Measurements from ENCODE around the gene AARS2.
"Not testable (repeated sequence)": the region's sequence is repeated elsewhere in the genome, so short reads cannot be mapped to it uniquely, and the experiment has no call there.

AARS2 gene

GRCh38 chr6:44312901-44313788 is at the start of gene AARS2:
TSS of gene AARS2 (minus strand) at chr6:44313347. CDS start at chr6:44313323, 24 bp downstream.
- peak within 1 kb of the TSS; percentile 83 for H3K27ac ChIP-seq
- peak; percentile 100 for TF ChIP-seq CTCF (conservative IDR thresholded peaks at IDR 0.05)

- TF ChIP-seq CTCF (conservative IDR thresholded peaks at IDR 0.05) = no peak
- no peak overlapping the region for H3K27ac ChIP-seq
Observed at GRCh38 chr6:44361947-44362346, 48.8 kb upstream of the AARS2 start.

- no peak for TF ChIP-seq CTCF (conservative IDR thresholded peaks at IDR 0.05)
- no peak overlapping the region for H3K27ac ChIP-seq
Observed at GRCh38 chr6:44359973-44360372, 46.8 kb upstream of the AARS2 start.

GRCh38 chr6:44356487-44356886 is 43.3 kb upstream of the AARS2 start:
- TF ChIP-seq CTCF (conservative IDR thresholded peaks at IDR 0.05) = no peak
- no peak overlapping the region for H3K27ac ChIP-seq

- TF ChIP-seq CTCF (conservative IDR thresholded peaks at IDR 0.05) = no peak
Observed at GRCh38 chr6:44355640-44356039, 42.5 kb upstream of the AARS2 start.

GRCh38 chr6:44353336-44353735 is 40.2 kb upstream of the AARS2 start:
- H3K27ac ChIP-seq = no peak overlapping the region
- no peak for TF ChIP-seq CTCF (conservative IDR thresholded peaks at IDR 0.05)

More at GRCh38 chr6:44355640-44356039, 42.5 kb upstream of the AARS2 start:
- H3K27ac ChIP-seq = no peak overlapping the region

GRCh38 chr6:44352259-44352658 is 39.1 kb upstream of the AARS2 start:
- no peak overlapping the region for H3K27ac ChIP-seq
- TF ChIP-seq CTCF (conservative IDR thresholded peaks at IDR 0.05) = no peak

GRCh38 chr6:44350650-44350994 is 37.5 kb upstream of the AARS2 start:
- not testable (repeated sequence) for H3K27ac ChIP-seq

Measured in VCaP (cell line).